GM21390 (cell line): ENCODE measurements around the gene CCDC40.
"Not testable (repeated sequence)": the region's sequence is repeated elsewhere in the genome, so short reads cannot be mapped to it uniquely, and the experiment has no call there.

Experiments used
- ATAC-seq: cut with Tn5 transposase; IDR thresholded peaks from one replicate; pipeline ENCODE4 v1.9.1; 2021; ENCODE audit not compliant: unreplicated experiment

CCDC40 gene

GRCh38 chr17:80036715-80037477, 454 bp downstream of the CCDC40 start:
- ATAC-seq, result no peak

- no peak for ATAC-seq
These were observed 7.5 kb downstream of the CCDC40 start for GRCh38 chr17:80043963-80044362.

DNA sequence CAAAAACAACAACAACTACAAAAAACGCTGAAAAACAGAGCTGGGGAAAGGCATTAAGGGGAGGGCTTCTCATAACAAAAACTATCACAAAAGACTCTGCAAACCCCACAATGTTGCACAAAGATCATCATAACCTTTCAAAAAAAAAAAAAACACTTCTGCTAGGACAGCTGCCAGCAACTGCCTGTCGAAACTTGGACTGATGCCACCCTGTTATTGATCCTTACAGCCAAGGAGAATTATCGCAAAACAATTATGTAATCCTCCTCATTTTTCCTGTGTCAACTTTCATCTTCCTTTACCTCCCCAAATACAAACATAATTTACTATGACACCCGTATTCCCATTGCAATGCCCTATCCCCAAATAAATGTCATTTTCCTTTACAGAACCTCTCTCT, 9.3 kb downstream of the CCDC40 start:
- no peak for ATAC-seq

- not testable (repeated sequence) for ATAC-seq
These were observed 10.3 kb downstream of the CCDC40 start for GRCh38 chr17:80046709-80047108.

- no peak for ATAC-seq
These were observed 10.7 kb downstream of the CCDC40 start for GRCh38 chr17:80047176-80047575.

DNA sequence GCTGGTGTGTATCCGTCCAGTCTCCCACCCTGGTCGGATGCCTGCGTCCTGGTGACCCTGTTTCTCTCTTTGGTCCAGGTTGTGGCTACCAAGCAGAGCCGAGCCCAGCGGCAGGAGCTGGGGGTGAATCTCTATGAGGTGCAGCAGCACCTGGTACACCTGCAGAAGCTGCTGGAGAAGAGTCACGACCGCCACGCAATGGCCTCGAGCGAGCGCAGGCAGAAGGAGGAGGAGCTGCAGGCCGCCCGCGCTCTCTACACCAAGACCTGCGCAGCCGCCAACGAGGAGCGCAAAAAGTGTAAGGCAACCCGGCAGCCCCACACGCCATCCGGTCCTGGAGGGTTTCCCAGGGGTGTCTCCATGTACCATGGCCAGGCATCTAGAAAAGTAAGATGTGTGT, 13.5 kb downstream of the CCDC40 start:
- ATAC-seq, result no peak

GRCh38 chr17:80050706-80051105, 14.3 kb downstream of the CCDC40 start:
- no peak for ATAC-seq

DNA sequence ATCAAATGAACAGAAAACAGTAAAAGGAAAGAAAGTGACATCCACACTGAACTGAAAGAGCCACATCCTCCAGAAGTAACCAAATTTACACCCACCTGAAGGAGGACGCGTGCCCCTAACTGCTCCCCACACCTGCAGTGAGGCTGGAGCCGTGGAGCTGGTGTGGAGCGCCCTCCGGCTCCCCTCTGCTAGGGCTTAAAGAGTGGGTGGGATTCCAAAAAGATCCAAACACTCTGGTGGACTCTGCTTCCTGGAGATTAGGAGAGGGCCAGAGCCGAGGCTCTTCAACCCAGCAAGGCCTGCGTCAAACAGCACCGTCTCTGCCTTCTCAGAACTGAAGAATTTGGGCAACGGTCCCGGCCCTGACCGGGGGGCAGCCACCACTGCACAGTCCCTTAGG, 15.2 kb downstream of the CCDC40 start:
- ATAC-seq, result no peak

GRCh38 chr17:80053102-80053501, 16.7 kb downstream of the CCDC40 start:
- ATAC-seq, result no peak

GRCh38 chr17:80055597-80055996, 19.2 kb downstream of the CCDC40 start:
- no peak for ATAC-seq

DNA sequence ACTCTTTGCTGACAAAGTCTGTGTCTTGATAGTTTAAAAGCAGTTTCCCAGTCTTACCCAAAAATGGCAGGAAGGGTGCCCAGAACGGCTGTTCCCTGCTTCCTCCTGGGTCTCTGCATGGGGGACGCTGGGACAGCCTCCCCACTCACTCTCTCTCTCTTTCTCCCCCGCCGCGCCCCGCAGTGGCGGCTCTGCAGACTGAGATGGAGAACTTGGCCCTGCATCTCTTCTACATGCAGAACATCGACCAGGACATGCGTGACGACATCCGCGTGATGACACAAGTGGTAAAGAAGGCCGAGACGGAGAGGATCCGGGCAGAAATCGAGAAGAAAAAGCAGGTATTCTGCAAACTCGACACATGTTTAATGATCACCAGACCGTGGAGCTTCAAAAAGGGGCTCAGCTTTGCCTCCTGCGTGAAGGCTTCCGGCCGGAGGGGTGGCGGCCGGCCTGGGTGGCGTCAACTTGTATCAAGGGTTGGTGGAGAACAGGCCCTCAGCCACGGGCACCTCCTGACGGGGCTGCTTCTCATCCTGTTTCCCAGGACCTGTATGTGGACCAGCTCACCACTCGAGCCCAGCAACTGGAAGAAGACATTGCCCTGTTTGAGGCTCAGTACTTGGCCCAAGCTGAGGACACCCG, 22.0 kb downstream of the CCDC40 start:
- ATAC-seq, result no peak

GRCh38 chr17:80060644-80061043, 24.2 kb downstream of the CCDC40 start:
- no peak for ATAC-seq

DNA sequence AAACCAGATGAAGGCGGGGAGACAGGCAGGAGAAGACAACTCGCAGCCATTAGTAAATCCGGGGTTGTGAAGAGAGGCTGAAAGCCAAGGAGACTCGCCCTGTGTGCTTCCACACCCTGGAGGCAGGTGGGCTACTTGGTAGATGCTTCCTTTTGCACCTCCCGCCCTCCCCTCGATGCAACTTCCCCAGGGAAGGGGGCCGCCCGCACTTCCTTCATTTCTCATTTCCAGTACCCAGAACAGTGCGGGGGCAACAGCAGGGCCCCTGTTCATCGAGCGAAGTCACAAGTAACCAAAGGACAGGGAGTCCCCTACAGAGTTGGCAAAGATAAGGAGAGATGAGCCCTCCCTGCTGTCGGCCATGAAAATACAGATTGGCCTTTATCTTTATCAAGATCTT, 25.0 kb downstream of the CCDC40 start:
- ATAC-seq, result no peak

DNA sequence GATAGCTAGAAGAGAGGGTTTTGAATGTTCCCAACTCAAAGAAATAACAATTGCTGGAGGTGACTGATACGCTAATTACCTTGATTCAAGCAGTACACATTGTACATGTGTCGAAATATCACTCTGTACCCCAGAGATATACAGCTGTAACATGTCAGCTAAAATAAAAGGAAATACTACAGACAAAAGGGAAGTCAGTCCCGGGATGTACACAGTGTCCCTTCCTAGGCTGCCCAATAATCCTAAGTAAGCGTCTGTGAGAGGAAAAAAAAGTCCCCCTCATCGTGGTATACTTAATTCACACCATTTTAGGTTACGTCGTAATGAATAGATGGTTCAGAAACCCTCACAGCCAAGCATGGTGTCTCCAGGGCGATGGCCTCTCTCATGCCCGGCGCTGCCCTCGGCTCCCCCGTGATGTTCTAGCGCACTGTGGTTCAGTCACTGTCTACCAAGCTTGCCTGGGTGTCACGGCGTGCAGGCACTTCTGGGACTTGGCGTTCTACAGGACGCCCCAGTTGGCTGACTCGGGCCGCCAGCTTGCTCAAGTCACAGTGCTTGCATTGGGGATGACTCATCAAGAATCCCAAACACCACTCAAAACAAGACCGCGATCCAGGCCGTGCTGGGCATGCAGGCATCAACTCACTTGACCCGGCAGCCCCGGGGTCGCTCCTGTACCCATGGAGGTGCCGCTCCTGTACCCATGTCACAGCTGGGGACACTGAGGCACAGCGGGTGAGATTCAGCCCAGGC, 27.6 kb downstream of the CCDC40 start:
- no peak for ATAC-seq

- no peak for ATAC-seq
These were observed 28.3 kb downstream of the CCDC40 start for GRCh38 chr17:80064696-80065095.

GRCh38 chr17:80065478-80066170, 29.2 kb downstream of the CCDC40 start:
- no peak for ATAC-seq

- no peak for ATAC-seq
These were observed 31.0 kb downstream of the CCDC40 start for GRCh38 chr17:80067393-80067986.

- no peak for ATAC-seq
These were observed 32.1 kb downstream of the CCDC40 start for GRCh38 chr17:80068301-80069222.

DNA sequence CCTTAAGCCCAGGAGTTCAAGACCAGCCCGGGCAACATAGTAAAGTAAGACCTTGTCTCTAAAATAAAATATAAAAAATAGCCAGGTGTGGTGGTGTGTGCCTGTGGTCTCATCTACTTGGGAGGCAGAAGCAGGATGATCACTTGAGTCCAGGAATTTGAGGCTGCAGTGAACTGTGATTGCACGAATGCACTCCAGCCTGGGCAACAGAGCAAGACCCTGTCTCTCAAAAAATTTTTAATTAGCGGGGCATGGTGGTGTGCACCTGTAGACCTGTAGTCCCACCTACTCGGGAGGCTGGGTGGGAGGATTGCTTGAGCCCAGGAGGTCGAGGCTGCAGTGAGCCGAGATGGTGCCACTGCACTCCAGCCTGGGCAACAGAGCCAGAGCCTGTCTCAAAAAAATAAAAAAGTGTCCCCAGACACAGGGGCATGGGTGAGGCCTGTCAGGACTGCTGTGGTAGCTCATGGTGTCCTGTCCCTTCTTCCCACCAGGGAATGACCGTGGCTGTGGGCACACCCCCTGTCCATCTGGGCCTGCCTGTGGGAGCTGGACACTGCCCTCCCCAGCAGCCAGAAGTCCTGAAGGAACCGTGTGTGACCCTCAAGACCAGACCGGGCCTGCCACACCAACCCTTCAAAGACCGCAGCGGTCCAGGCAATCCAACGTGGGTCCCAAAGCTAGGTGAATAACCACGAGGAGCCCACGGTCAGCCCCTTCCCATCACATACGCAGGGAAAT, 34.1 kb downstream of the CCDC40 start:
- no peak for ATAC-seq
